Keratinocyte (primary cell): ENCODE data around the gene SRPK1. TPM values are rescaled to one million over a fixed set of nuclear protein-coding genes. Genes with fewer than 3 reads are reported as not detected.
"Not testable (repeated sequence)": the region's sequence is repeated elsewhere in the genome, so short reads cannot be mapped to it uniquely, and the experiment has no call there.

Source experiments
- DNase-seq: peaks from one replicate; pipeline ENCODE4 v3.0.0-alpha.2; 2011; ENCODE audit warnings: low read depth, missing footprints, low spot score
- FAIRE-seq: peaks from 2 replicates; lab custom pipeline; 2011; peaks lifted over from hg19 to GRCh38; lab: Jason Lieb, UNC
- H2AFZ ChIP-seq: 2 replicates; pipeline ENCODE4 v1.6.0; 2012; ENCODE audit warnings: low read length, control low read depth, inconsistent platforms; ENCODE audit not compliant: control insufficient read depth
- H3K27ac ChIP-seq: 2 replicates; pipeline ENCODE4 v1.5.1; 2011; ENCODE audit warnings: low read length; ENCODE audit not compliant: control insufficient read depth, insufficient read depth
- H3K27me3 ChIP-seq: 3 replicates; pipeline ENCODE4 v1.6.0; 2011; ENCODE audit warnings: low read length; ENCODE audit not compliant: control insufficient read depth, insufficient read depth; ENCODE audit errors: extremely low read depth
- H3K36me3 ChIP-seq, 2 experiments: 2 replicates in 1 of 2; 3 replicates in 1 of 2; pipeline ENCODE4 v1.5.1; 2011; ENCODE audit warnings: low read length in 2 of 2, mild to moderate bottlenecking in 1 of 2; ENCODE audit not compliant: control insufficient read depth in 2 of 2, insufficient read depth in 2 of 2; ENCODE audit errors: extremely low read depth in 1 of 2
- H3K4me1 ChIP-seq: 3 replicates; pipeline ENCODE4 v1.5.1; 2011; ENCODE audit warnings: low read length; ENCODE audit not compliant: control insufficient read depth, insufficient read depth; ENCODE audit errors: extremely low read depth
- H3K4me2 ChIP-seq: 3 replicates; pipeline ENCODE4 v1.6.0; 2011; ENCODE audit warnings: low read depth, low read length; ENCODE audit not compliant: control insufficient read depth, insufficient read depth; ENCODE audit errors: extremely low read depth
- H3K4me3 ChIP-seq, 3 experiments: fragments of 200-600 bp in 1 of 3; sonication (generic) in 1 of 3; 2 replicates in 2 of 3; 3 replicates in 1 of 3; pipeline ENCODE4 v1.5.1; 2011 to 2016; ENCODE audit warnings: low read length in 3 of 3, mild to moderate bottlenecking in 3 of 3, control low read depth in 2 of 3, inconsistent platforms in 1 of 3, low read depth in 1 of 3, mixed read lengths in 1 of 3, mixed run types in 1 of 3, moderate library complexity in 1 of 3; ENCODE audit not compliant: control insufficient read depth in 2 of 3, insufficient read depth in 2 of 3; ENCODE audit errors: extremely low read depth in 1 of 3
- H3K79me2 ChIP-seq: 2 replicates; pipeline ENCODE4 v1.6.0; 2012; ENCODE audit warnings: low read length; ENCODE audit not compliant: control insufficient read depth, insufficient read depth
- H3K9ac ChIP-seq: 3 replicates; pipeline ENCODE4 v1.6.0; 2011; ENCODE audit warnings: low read length; ENCODE audit not compliant: control insufficient read depth, insufficient read depth; ENCODE audit errors: extremely low read depth
- H3K9me1 ChIP-seq: 3 replicates; pipeline ENCODE4 v1.6.0; 2011; ENCODE audit warnings: low read length; ENCODE audit not compliant: control insufficient read depth, insufficient read depth; ENCODE audit errors: extremely low read depth
- H3K9me3 ChIP-seq: 2 replicates; pipeline ENCODE4 v1.5.1; 2012; ENCODE audit warnings: low read depth, low read length; ENCODE audit not compliant: control insufficient read depth
- H4K20me1 ChIP-seq: 3 replicates; pipeline ENCODE4 v1.6.0; 2011; ENCODE audit warnings: low read length; ENCODE audit not compliant: control insufficient read depth, insufficient read depth; ENCODE audit errors: extremely low read depth
- EZH2 ChIP-seq: IDR thresholded peaks from one replicate; pipeline ENCODE4 v1.6.1; 2012; ENCODE audit warnings: inconsistent platforms, mild to moderate bottlenecking, low read length, moderate library complexity
- dilution Hi-C: fragments of 300-500 bp; cut with MboI; formaldehyde crosslinking; loops from one replicate; pipeline ENCODE4 v1.7.0; 2020; ENCODE audit warnings: low sequenced_read_pairs; ENCODE audit not compliant: extremely low pct_ligation_motif_present
- polyA plus RNA-seq, 5 experiments: library from polyadenylated mRNA; depleted of rRNA in 3 of 5; stranded (reverse) in 3 of 5; stranded (forward) in 1 of 5; unstranded in 1 of 5; fragments of >200 nt; gene quantifications; 1 replicate in 1 of 5; 2 replicates in 3 of 5; 3 replicates in 1 of 5; pipeline versions ENCODE4 v1.2.1 to v1.2.3, GENCODE V29; 2011 to 2012; ENCODE audit warnings: missing spikeins in 2 of 5, low read depth in 1 of 5, low replicate concordance in 1 of 5
- TF ChIP-seq, protein P1 (sequence below), 3 experiments: IDR thresholded peaks in 1 of 3; conservative IDR thresholded peaks in 1 of 3; optimal IDR thresholded peaks in 1 of 3; 2 replicates in 2 of 3; 3 replicates in 1 of 3; pipeline versions ENCODE3 to v1.5.1; 2011; ENCODE audit warnings: low read length in 3 of 3, mild to moderate bottlenecking in 3 of 3, moderate library complexity in 2 of 3, control low read depth in 1 of 3, inconsistent platforms in 1 of 3; ENCODE audit not compliant: insufficient read depth in 2 of 3; ENCODE audit errors: extremely low read depth in 1 of 3

Gene SRPK1
- polyA plus RNA-seq, 1 donor (not counting 4 experiments of a cell fraction or from before 2014, with no cell fraction given): 64.1 TPM

DNA sequence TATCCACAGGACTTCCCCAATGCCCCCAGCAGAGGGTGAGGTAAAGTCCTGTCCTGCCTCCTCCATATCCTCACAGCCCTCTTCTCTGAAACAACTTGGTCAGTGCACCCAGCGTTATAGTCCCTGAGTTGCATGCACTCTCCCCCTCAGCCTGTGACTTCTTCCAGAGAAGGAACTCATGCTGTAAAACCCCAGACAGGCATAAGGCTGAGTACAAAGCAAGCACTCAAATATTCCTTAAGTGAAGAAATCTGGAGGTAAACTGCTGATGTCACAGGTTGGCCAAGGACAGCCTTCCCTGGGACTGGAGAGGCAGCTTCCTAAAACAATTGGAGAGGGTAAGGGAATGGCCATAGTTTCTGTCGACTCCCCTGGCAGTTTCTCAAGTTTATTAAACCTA is 12.9 kb upstream of the SRPK1 start:
- no peaks in the 10 kb centered on the region for H3K9me1 ChIP-seq
- no peak for FAIRE-seq
- H3K36me3 ChIP-seq: no peaks in the 10 kb centered on the region
- H3K4me2 ChIP-seq: no peak overlapping the region
- no peak overlapping the region for H3K4me3 ChIP-seq
- TF ChIP-seq, protein P1, sequence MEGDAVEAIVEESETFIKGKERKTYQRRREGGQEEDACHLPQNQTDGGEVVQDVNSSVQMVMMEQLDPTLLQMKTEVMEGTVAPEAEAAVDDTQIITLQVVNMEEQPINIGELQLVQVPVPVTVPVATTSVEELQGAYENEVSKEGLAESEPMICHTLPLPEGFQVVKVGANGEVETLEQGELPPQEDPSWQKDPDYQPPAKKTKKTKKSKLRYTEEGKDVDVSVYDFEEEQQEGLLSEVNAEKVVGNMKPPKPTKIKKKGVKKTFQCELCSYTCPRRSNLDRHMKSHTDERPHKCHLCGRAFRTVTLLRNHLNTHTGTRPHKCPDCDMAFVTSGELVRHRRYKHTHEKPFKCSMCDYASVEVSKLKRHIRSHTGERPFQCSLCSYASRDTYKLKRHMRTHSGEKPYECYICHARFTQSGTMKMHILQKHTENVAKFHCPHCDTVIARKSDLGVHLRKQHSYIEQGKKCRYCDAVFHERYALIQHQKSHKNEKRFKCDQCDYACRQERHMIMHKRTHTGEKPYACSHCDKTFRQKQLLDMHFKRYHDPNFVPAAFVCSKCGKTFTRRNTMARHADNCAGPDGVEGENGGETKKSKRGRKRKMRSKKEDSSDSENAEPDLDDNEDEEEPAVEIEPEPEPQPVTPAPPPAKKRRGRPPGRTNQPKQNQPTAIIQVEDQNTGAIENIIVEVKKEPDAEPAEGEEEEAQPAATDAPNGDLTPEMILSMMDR (optimal IDR thresholded peaks at IDR 0.05 in 1 of 3, IDR thresholded peaks at IDR 0.05 in 1 of 3, conservative IDR thresholded peaks at IDR 0.05 in 1 of 3; ENCODE audit: extremely low read depth in 1 of 3, insufficient read depth in 2 of 3, low read length in 3 of 3): no peak
- no peak for TF ChIP-seq EZH2
- no peak for DNase-seq
- no peaks in the 10 kb centered on the region for H3K4me1 ChIP-seq
- no peak overlapping the region for H3K9ac ChIP-seq
- H3K27ac ChIP-seq: no peak overlapping the region
- no peaks in the 10 kb centered on the region for H3K79me2 ChIP-seq
- no peaks in the 10 kb centered on the region for H4K20me1 ChIP-seq
- no peaks in the 10 kb centered on the region for H3K9me3 ChIP-seq
- no peak overlapping the region for H2AFZ ChIP-seq
- no peaks in the 10 kb centered on the region for H3K27me3 ChIP-seq
- dilution Hi-C loops: no loop called here

DNA sequence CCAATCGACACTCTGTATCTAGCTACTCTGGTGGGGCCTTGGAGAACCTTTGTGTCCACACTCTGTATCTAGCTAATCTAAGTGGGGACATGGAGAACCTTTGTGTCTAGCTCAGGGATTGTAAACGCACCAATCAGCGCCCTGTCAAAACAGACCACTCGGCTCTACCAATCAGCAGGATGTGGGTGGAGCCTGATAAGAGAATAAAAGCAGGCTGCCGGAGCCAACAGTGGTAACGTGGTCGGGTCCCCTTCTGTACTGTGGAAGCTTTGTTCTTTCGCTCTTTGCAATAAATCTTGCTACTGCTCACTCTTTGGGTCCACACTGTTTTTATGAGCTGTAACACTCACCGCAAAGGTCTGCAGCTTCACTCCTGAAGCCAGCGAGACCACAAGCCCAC is 11.0 kb upstream of the SRPK1 start:
- H3K79me2 ChIP-seq, DNase-seq, H3K4me1 ChIP-seq, H3K36me3 ChIP-seq, H3K9ac ChIP-seq, H3K27ac ChIP-seq, H2AFZ ChIP-seq, H3K27me3 ChIP-seq, H3K4me2 ChIP-seq, FAIRE-seq, H3K4me3 ChIP-seq, H3K9me1 ChIP-seq, H4K20me1 ChIP-seq, dilution Hi-C loops, H3K9me3 ChIP-seq: not testable (repeated sequence)

- Histone ChIP-seq H3K4me3 (no peak overlapping the region), H3K27ac (no peak overlapping the region), H3K9me3 (no peaks in the 10 kb centered on the region), H3K4me1 (no peaks in the 10 kb centered on the region), H3K27me3 (no peaks in the 10 kb centered on the region), H3K36me3 (no peaks in the 10 kb centered on the region), H3K9ac (no peak overlapping the region), H2AFZ (no peak overlapping the region), H4K20me1 (no peaks in the 10 kb centered on the region), H3K9me1 (no peaks in the 10 kb centered on the region), H3K79me2 (no peaks in the 10 kb centered on the region), H3K4me2 (no peak overlapping the region)
- dilution Hi-C loops: no loop called here
- DNase-seq (no peak), FAIRE-seq (no peak)
- TF ChIP-seq EZH2: no peak
- TF ChIP-seq, protein P1 (optimal IDR thresholded peaks at IDR 0.05 in 1 of 3, IDR thresholded peaks at IDR 0.05 in 1 of 3, conservative IDR thresholded peaks at IDR 0.05 in 1 of 3; ENCODE audit: extremely low read depth in 1 of 3, insufficient read depth in 2 of 3, low read length in 3 of 3): no peak
These were observed 10.2 kb upstream of the SRPK1 start for GRCh38 chr6:35931120-35931561.
